Calu3 (cell line): ENCODE measurements around the gene CRHR1. TPM values are rescaled to one million over a fixed set of nuclear protein-coding genes. Genes with fewer than 3 reads are reported as not detected.

Experiments
- BruUV-seq: library from RNA; stranded (reverse); fragments of 400-500 nt; replicated peaks from 2 replicates; lab custom pipeline; 2021; lab: Mats Ljungman, UMichigan
- CTCF ChIA-PET: fragments of 300-600 bp; sonication (Branson Sonifier 250); formaldehyde crosslinking; loops from one replicate; lab custom pipeline; 2022; ENCODE audit warnings: antibody characterized with exemption; lab: Charles Lee
- DNase-seq: peaks from one replicate; pipeline ENCODE4 v3.0.0; 2022
- H3K27ac Mint-ChIP-seq: one replicate; pipeline ENCODE4 v1.8.0; 2022; ENCODE audit warnings: mixed read lengths; ENCODE audit not compliant: unreplicated experiment
- H3K27me3 Mint-ChIP-seq: one replicate; pipeline ENCODE4 v1.8.0; 2022; ENCODE audit warnings: mixed read lengths; ENCODE audit not compliant: unreplicated experiment
- H3K36me3 Mint-ChIP-seq: one replicate; pipeline ENCODE4 v1.8.0; 2022; ENCODE audit warnings: mild to moderate bottlenecking, moderate library complexity, mixed read lengths; ENCODE audit not compliant: insufficient read depth, unreplicated experiment
- H3K4me1 Mint-ChIP-seq: one replicate; pipeline ENCODE4 v1.8.0; 2022; ENCODE audit warnings: mild to moderate bottlenecking, low read depth, mixed read lengths; ENCODE audit not compliant: unreplicated experiment
- H3K4me3 Mint-ChIP-seq: one replicate; pipeline ENCODE4 v1.8.0; 2022; ENCODE audit warnings: mild to moderate bottlenecking, low read depth, moderate library complexity, mixed read lengths; ENCODE audit not compliant: unreplicated experiment
- H3K9me3 Mint-ChIP-seq: one replicate; pipeline ENCODE4 v1.8.0; 2022; ENCODE audit warnings: low read depth, mixed read lengths; ENCODE audit not compliant: unreplicated experiment
- CTCF ChIP-seq: fragments of 200-600 bp; IDR thresholded peaks from one replicate; pipeline ENCODE4 v1.8.0; 2022; ENCODE audit warnings: antibody characterized with exemption; ENCODE audit not compliant: unreplicated experiment
- intact Hi-C: fragments of 100-400 bp; cut with micrococcal nuclease; formaldehyde crosslinking; loops from one replicate; pipeline ENCODE4 v1.10.0; 2022; ENCODE audit not compliant: unreplicated experiment
- total RNA-seq: library from RNA; stranded (reverse); gene quantifications from 2 replicates; pipeline ENCODE4 v1.2.3, GENCODE V29; 2022

CRHR1 gene
- total RNA-seq, 1 experiment from 2014 or later: not detected

- no peak for DNase-seq
- Mint-ChIP-seq H3K27me3 (peaks cover 100% of the 10 kb centered on the region), H3K27ac (no peak overlapping the region), H3K9me3 (no peaks in the 10 kb centered on the region), H3K4me1 (no peaks in the 10 kb centered on the region), H3K36me3 (no peaks in the 10 kb centered on the region), H3K4me3 (no peak overlapping the region)
- CTCF ChIA-PET: no interaction called here
- no peak for TF ChIP-seq CTCF
- BruUV-seq: no TSS peak
- intact Hi-C loops: no loop called here
Measured at GRCh38 chr17:45750779-45751440, 33.2 kb upstream of the CRHR1 start.

GRCh38 chr17:45751466-45751865 is 32.7 kb upstream of the CRHR1 start:
- no peak overlapping the region for H3K27ac Mint-ChIP-seq
- intact Hi-C loops: no loop called here
- TF ChIP-seq CTCF: no peak
- no peaks in the 10 kb centered on the region for H3K36me3 Mint-ChIP-seq
- H3K9me3 Mint-ChIP-seq: no peaks in the 10 kb centered on the region
- H3K27me3 Mint-ChIP-seq: peaks cover 100% of the 10 kb centered on the region
- CTCF ChIA-PET: no interaction called here
- H3K4me1 Mint-ChIP-seq: no peaks in the 10 kb centered on the region
- no TSS peak for BruUV-seq
- no peak overlapping the region for H3K4me3 Mint-ChIP-seq
- no peak for DNase-seq

GRCh38 chr17:45752246-45752645 is 31.9 kb upstream of the CRHR1 start:
- TF ChIP-seq CTCF: no peak
- no peaks in the 10 kb centered on the region for H3K9me3 Mint-ChIP-seq
- intact Hi-C loops: no loop called here
- no TSS peak for BruUV-seq
- H3K36me3 Mint-ChIP-seq: no peaks in the 10 kb centered on the region
- no peak overlapping the region for H3K27ac Mint-ChIP-seq
- peaks cover 100% of the 10 kb centered on the region for H3K27me3 Mint-ChIP-seq
- H3K4me1 Mint-ChIP-seq: no peaks in the 10 kb centered on the region
- no peak for DNase-seq
- CTCF ChIA-PET: no interaction called here
- H3K4me3 Mint-ChIP-seq: no peak overlapping the region

GRCh38 chr17:45753645-45754225 is 30.4 kb upstream of the CRHR1 start:
- H3K27ac Mint-ChIP-seq: no peak overlapping the region
- intact Hi-C loops: no loop called here
- no peaks in the 10 kb centered on the region for H3K4me1 Mint-ChIP-seq
- peaks cover 100% of the 10 kb centered on the region for H3K27me3 Mint-ChIP-seq
- CTCF ChIA-PET: interaction anchor here (0.7 to 1.8 kb wide), 3 partner anchors 11 to 32 kb away, joined by 3 read pairs; no protein-coding TSS in a partner anchor
- H3K4me3 Mint-ChIP-seq: no peak overlapping the region
- H3K9me3 Mint-ChIP-seq: no peaks in the 10 kb centered on the region
- H3K36me3 Mint-ChIP-seq: no peaks in the 10 kb centered on the region
- DNase-seq: no peak
- no TSS peak for BruUV-seq
- TF ChIP-seq CTCF: no peak
